ENCODE measurements around the gene OR11G2.
A peak's percentile ranks its signal among the peaks of the same experiment; 100 is the strongest.

The OR11G2 gene

GRCh38 chr14:20190596-20190995, at the start of gene OR11G2:
Gene OR11G2 (plus strand): TSS chr14:20190896. CDS start chr14:20197438, 6,542 bp downstream.
- H3K4me3 ChIP-seq (ENCODE audit: low read length), result no peak within 1 kb of the TSS
- no peaks in the 10 kb centered on the region for H3K36me3 ChIP-seq (ENCODE audit: control insufficient read depth, low read length)
- H3K27me3 ChIP-seq (ENCODE audit: control insufficient read depth, low read length), result no peaks in the 10 kb centered on the region
- no peaks in the 10 kb centered on the region; the same call in 1 of the 2 replicates for H3K9me2 ChIP-seq (replicated peaks; ENCODE audit: control insufficient read depth, low read length)
- H3K4me2 ChIP-seq (ENCODE audit: low read length), result no peak within 1 kb of the TSS
- H3F3A ChIP-seq (ENCODE audit: control insufficient read depth, insufficient read depth), result no peaks in the 10 kb centered on the region
- H3K9me3 ChIP-seq (ENCODE audit: control insufficient read depth, insufficient read depth, low read length), result no peaks in the 10 kb centered on the region
- H4K20me1 ChIP-seq (ENCODE audit: control insufficient read depth, insufficient read depth, low read depth, low read length), result no peaks in the 10 kb centered on the region
- no peaks in the 10 kb centered on the region for H3K79me2 ChIP-seq (ENCODE audit: control insufficient read depth, low read length)
- no peaks in the 10 kb centered on the region for H3K4me1 ChIP-seq (ENCODE audit: control insufficient read depth, low read length)
- TF ChIP-seq CTCF (IDR thresholded peaks at IDR 0.05; ENCODE audit: low read depth, low read length, poor library complexity, severe bottlenecking), result no peak
- TF ChIP-seq EZH2phosphoT487 (IDR thresholded peaks at IDR 0.05; ENCODE audit: borderline replicate concordance, low read length), result no peak
- H3K27ac ChIP-seq (ENCODE audit: low read depth, low read length), result no peak within 1 kb of the TSS

- H3K9me2 ChIP-seq (replicated peaks; ENCODE audit: control insufficient read depth, low read length), result no peaks in the 10 kb centered on the region
- TF ChIP-seq CTCF (IDR thresholded peaks at IDR 0.05; ENCODE audit: low read depth, low read length, poor library complexity, severe bottlenecking) (peak; percentile 29), EZH2phosphoT487 (IDR thresholded peaks at IDR 0.05; ENCODE audit: borderline replicate concordance, low read length) (no peak)
- H3K79me2 ChIP-seq (ENCODE audit: control insufficient read depth, low read length), result no peaks in the 10 kb centered on the region
- H3K27ac ChIP-seq (ENCODE audit: low read depth, low read length), result no peak overlapping the region
- H3K4me2 ChIP-seq (ENCODE audit: low read length), result no peak overlapping the region
- H3K27me3 ChIP-seq (ENCODE audit: control insufficient read depth, low read length), result 0 out of 2 replicates have a peak, but pooled peaks cover 2% of the 10 kb centered on the region
- H3K4me3 ChIP-seq (ENCODE audit: low read length), result no peak overlapping the region
- H3K9me3 ChIP-seq (ENCODE audit: control insufficient read depth, insufficient read depth, low read length), result no peaks in the 10 kb centered on the region
- H3K4me1 ChIP-seq (ENCODE audit: control insufficient read depth, low read length), result no peaks in the 10 kb centered on the region
- H3F3A ChIP-seq (ENCODE audit: control insufficient read depth, insufficient read depth), result no peaks in the 10 kb centered on the region
- H4K20me1 ChIP-seq (ENCODE audit: control insufficient read depth, insufficient read depth, low read depth, low read length), result no peaks in the 10 kb centered on the region
- H3K36me3 ChIP-seq (ENCODE audit: control insufficient read depth, low read length), result no peaks in the 10 kb centered on the region
Measured at GRCh38 chr14:20143911-20144310, 46.8 kb upstream of the OR11G2 start.

GRCh38 chr14:20144820-20145219, 45.9 kb upstream of the OR11G2 start:
- no peak overlapping the region for H3K27ac ChIP-seq (ENCODE audit: low read depth, low read length)
- H3F3A ChIP-seq (ENCODE audit: control insufficient read depth, insufficient read depth), result no peaks in the 10 kb centered on the region
- no peak overlapping the region for H3K4me3 ChIP-seq (ENCODE audit: low read length)
- H3K4me2 ChIP-seq (ENCODE audit: low read length), result no peak overlapping the region
- TF ChIP-seq CTCF (IDR thresholded peaks at IDR 0.05; ENCODE audit: low read depth, low read length, poor library complexity, severe bottlenecking), result no peak
- no peak for TF ChIP-seq EZH2phosphoT487 (IDR thresholded peaks at IDR 0.05; ENCODE audit: borderline replicate concordance, low read length)
- no peaks in the 10 kb centered on the region for H4K20me1 ChIP-seq (ENCODE audit: control insufficient read depth, insufficient read depth, low read depth, low read length)
- H3K9me2 ChIP-seq (replicated peaks; ENCODE audit: control insufficient read depth, low read length), result no peaks in the 10 kb centered on the region
- H3K27me3 ChIP-seq (ENCODE audit: control insufficient read depth, low read length), result no peaks in the 10 kb centered on the region
- no peaks in the 10 kb centered on the region for H3K4me1 ChIP-seq (ENCODE audit: control insufficient read depth, low read length)
- H3K9me3 ChIP-seq (ENCODE audit: control insufficient read depth, insufficient read depth, low read length), result no peaks in the 10 kb centered on the region
- H3K36me3 ChIP-seq (ENCODE audit: control insufficient read depth, low read length), result no peaks in the 10 kb centered on the region
- H3K79me2 ChIP-seq (ENCODE audit: control insufficient read depth, low read length), result no peaks in the 10 kb centered on the region
